Ovary (tissue), 1 donor: ENCODE measurements around the gene ATF6.

ENCODE experiments used
- EP300 ChIP-seq: sonication (generic); formaldehyde crosslinking; IDR thresholded peaks from one replicate; pipeline ENCODE4 v1.6.1; 2017; ENCODE audit warnings: antibody characterized with exemption
- POLR2A ChIP-seq: fragments of 450-650 bp; IDR thresholded peaks from one replicate; pipeline ENCODE4 v1.6.1; 2017; ENCODE audit warnings: antibody characterized with exemption, mild to moderate bottlenecking, moderate library complexity

GRCh38 chr1:161956930-161957329, 190.8 kb downstream of the ATF6 start:
- TF ChIP-seq POLR2A, result no peak
- TF ChIP-seq EP300, result no peak
